OCI-LY7 (cell line): ENCODE results near the gene BHLHE41. TPM values are rescaled to one million over a fixed set of nuclear protein-coding genes. Genes with fewer than 3 reads are reported as not detected.

Source experiments
- BruUV-seq: library from RNA; stranded (reverse); fragments of 400-500 nt; replicated peaks from 2 replicates; lab custom pipeline; 2021; lab: Mats Ljungman, UMichigan
- CTCF ChIA-PET: fragments of 300-600 bp; sonication (Branson Sonifier 250); formaldehyde crosslinking; loops from one replicate; lab custom pipeline; 2022; ENCODE audit warnings: antibody characterized with exemption; ENCODE audit not compliant: unreplicated experiment; lab: Charles Lee
- POLR2A ChIA-PET: fragments of 300-600 bp; sonication (Branson Sonifier 250); formaldehyde crosslinking; loops from one replicate; lab custom pipeline; 2022; ENCODE audit warnings: antibody characterized with exemption; lab: Charles Lee
- DNase-seq: peaks from one replicate; pipeline ENCODE4 v3.0.0-alpha.2; 2015; ENCODE audit warnings: low spot score
- H2AFZ ChIP-seq: fragments of 200-600 bp; sonication (generic), shearing (Covaris generic); 2 replicates; pipeline ENCODE4 v1.6.1; 2014; ENCODE audit warnings: mild to moderate bottlenecking, antibody characterized with exemption, low read length, moderate library complexity
- H3K27ac ChIP-seq: fragments of 200-600 bp; sonication (generic); 2 replicates; pipeline ENCODE4 v1.5.1; 2014; ENCODE audit warnings: mixed run types, low read depth, mild to moderate bottlenecking, moderate library complexity, low read length, inconsistent platforms; ENCODE audit not compliant: poor library complexity, severe bottlenecking
- H3K36me3 ChIP-seq: fragments of 200-600 bp; sonication (generic); 2 replicates; pipeline ENCODE4 v1.6.1; 2014; ENCODE audit warnings: mild to moderate bottlenecking, antibody characterized with exemption, low read length, moderate library complexity, mixed read lengths; ENCODE audit not compliant: insufficient read depth
- H3K4me1 ChIP-seq: fragments of 200-600 bp; sonication (generic); 2 replicates; pipeline ENCODE4 v1.5.1; 2014; ENCODE audit warnings: mild to moderate bottlenecking, low read length; ENCODE audit not compliant: insufficient read depth, poor library complexity, severe bottlenecking
- H3K4me2 ChIP-seq: fragments of 200-600 bp; sonication (generic); 2 replicates; pipeline ENCODE4 v1.6.1; 2014; ENCODE audit warnings: mild to moderate bottlenecking, low read length
- H3K4me3 ChIP-seq: fragments of 200-600 bp; sonication (generic); 2 replicates; pipeline ENCODE4 v1.5.1; 2014; ENCODE audit warnings: mild to moderate bottlenecking, low read depth, low read length; ENCODE audit not compliant: poor library complexity, severe bottlenecking
- H3K79me2 ChIP-seq: fragments of 200-600 bp; sonication (generic); 2 replicates; pipeline ENCODE4 v1.6.1; 2016; ENCODE audit warnings: low read depth, mild to moderate bottlenecking, low read length, moderate library complexity, mixed read lengths; ENCODE audit not compliant: insufficient read depth
- H3K9me2 ChIP-seq: fragments of 200-600 bp; sonication (generic); 2 replicates; pipeline ENCODE4 v1.6.1; 2016; ENCODE audit warnings: mild to moderate bottlenecking, low read length, mixed read lengths; ENCODE audit not compliant: insufficient read depth
- H3K9me3 ChIP-seq: fragments of 200-600 bp; sonication (generic); 2 replicates; pipeline ENCODE4 v1.6.1; 2014; ENCODE audit warnings: mild to moderate bottlenecking, mixed run types, low read length, mixed read lengths
- H4K20me1 ChIP-seq: fragments of 200-600 bp; sonication (generic); 2 replicates; pipeline ENCODE4 v1.6.1; 2014; ENCODE audit warnings: mild to moderate bottlenecking, antibody characterized with exemption, low read length, moderate library complexity, mixed read lengths; ENCODE audit not compliant: insufficient read depth
- EZH2phosphoT487 ChIP-seq: fragments of 200-600 bp; sonication (generic); IDR thresholded peaks from 2 replicates; pipeline ENCODE4 v1.6.1; 2018; ENCODE audit warnings: low read depth, borderline replicate concordance, mild to moderate bottlenecking, mixed run types, antibody characterized with exemption, low read length, moderate library complexity, mixed read lengths
- intact Hi-C: fragments of 100-400 bp; cut with micrococcal nuclease; formaldehyde crosslinking; loops from one replicate; pipeline ENCODE4 v1.10.0; 2022; ENCODE audit not compliant: unreplicated experiment
- total RNA-seq, 2 experiments: library from RNA; depleted of rRNA in 1 of 2; stranded (reverse); fragments of >200 nt in 1 of 2; shearing (Covaris generic) in 1 of 2; gene quantifications; 2 replicates each; pipeline ENCODE4 v1.2.3, GENCODE V29; 2014 to 2022
- TF ChIP-seq, protein P1 (sequence below): fragments of 200-600 bp; sonication (generic); conservative IDR thresholded peaks from 2 replicates; pipeline ENCODE4 v1.5.1; 2014; ENCODE audit warnings: mild to moderate bottlenecking, antibody characterized with exemption, low read length, moderate library complexity, mixed read lengths

Gene BHLHE41
- total RNA-seq, 2 experiments from 2014 or later = not detected

DNA sequence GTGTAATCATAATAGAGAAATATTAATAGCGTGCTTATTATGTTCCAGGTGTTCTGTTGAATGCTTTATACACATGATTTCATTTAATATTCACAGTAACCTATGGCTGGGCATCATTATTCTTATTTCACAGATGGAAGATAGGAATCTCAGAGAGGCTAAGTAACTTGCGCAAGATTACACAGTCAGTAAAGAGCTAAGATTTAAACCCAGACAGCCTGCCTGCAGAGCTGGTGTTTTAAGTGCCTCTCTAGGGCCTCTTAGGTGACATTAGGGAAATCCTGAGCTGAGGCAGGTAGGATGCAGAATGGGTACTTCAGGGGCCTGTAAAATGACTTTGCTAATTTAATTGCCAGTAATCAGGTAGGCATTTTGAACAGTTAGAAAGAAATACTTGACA, 18.5 kb upstream of the BHLHE41 start:
- no peaks in the 10 kb centered on the region for H3K9me3 ChIP-seq
- ChIA-PET POLR2A (interaction anchor here (0.6 to 2.7 kb wide), 5 partner anchors 13 to 1445 kb away, joined by 3 to 7 read pairs (median 4); no protein-coding TSS in a partner anchor), CTCF (no interaction called here)
- no peak overlapping the region for H3K4me2 ChIP-seq
- no peaks in the 10 kb centered on the region for H3K4me1 ChIP-seq
- BruUV-seq = no TSS peak
- H2AFZ ChIP-seq = no peak overlapping the region
- H3K4me3 ChIP-seq = no peak overlapping the region
- no peak for TF ChIP-seq EZH2phosphoT487
- TF ChIP-seq, protein P1, sequence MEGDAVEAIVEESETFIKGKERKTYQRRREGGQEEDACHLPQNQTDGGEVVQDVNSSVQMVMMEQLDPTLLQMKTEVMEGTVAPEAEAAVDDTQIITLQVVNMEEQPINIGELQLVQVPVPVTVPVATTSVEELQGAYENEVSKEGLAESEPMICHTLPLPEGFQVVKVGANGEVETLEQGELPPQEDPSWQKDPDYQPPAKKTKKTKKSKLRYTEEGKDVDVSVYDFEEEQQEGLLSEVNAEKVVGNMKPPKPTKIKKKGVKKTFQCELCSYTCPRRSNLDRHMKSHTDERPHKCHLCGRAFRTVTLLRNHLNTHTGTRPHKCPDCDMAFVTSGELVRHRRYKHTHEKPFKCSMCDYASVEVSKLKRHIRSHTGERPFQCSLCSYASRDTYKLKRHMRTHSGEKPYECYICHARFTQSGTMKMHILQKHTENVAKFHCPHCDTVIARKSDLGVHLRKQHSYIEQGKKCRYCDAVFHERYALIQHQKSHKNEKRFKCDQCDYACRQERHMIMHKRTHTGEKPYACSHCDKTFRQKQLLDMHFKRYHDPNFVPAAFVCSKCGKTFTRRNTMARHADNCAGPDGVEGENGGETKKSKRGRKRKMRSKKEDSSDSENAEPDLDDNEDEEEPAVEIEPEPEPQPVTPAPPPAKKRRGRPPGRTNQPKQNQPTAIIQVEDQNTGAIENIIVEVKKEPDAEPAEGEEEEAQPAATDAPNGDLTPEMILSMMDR = no peak
- H3K9me2 ChIP-seq = no peaks in the 10 kb centered on the region
- H3K27ac ChIP-seq = no peak overlapping the region
- H3K79me2 ChIP-seq = no peaks in the 10 kb centered on the region
- no peaks in the 10 kb centered on the region for H4K20me1 ChIP-seq
- no peaks in the 10 kb centered on the region for H3K36me3 ChIP-seq
- intact Hi-C loops = no loop called here
- no peak for DNase-seq

DNA sequence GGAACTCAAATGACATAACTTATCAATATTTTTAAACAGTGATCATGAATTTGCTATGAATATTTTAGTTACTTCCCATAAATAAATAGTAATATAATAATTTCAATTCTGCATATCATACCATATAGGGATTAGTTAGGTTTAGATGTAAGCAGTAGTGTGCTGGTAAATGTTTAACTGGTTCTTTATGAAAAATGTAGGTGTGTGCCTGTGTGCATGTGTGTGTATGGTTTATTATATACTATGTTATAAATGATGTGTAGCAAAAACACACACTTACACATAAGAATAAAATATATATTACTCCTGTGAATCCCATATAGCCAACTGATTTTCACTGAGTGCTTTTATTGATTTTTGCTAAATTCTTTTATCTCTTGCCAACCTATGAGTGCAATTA, 14.0 kb upstream of the BHLHE41 start:
- Histone ChIP-seq H3K9me2 (no peaks in the 10 kb centered on the region), H3K36me3 (no peaks in the 10 kb centered on the region), H3K27ac (no peak overlapping the region), H3K4me2 (no peak overlapping the region), H3K79me2 (no peaks in the 10 kb centered on the region), H2AFZ (no peak overlapping the region), H3K4me1 (no peaks in the 10 kb centered on the region), H4K20me1 (no peaks in the 10 kb centered on the region), H3K4me3 (no peak overlapping the region), H3K9me3 (no peaks in the 10 kb centered on the region)
- ChIA-PET CTCF (no interaction called here), POLR2A (no interaction called here)
- no peak for TF ChIP-seq EZH2phosphoT487
- TF ChIP-seq, protein P1 = no peak
- no TSS peak for BruUV-seq
- intact Hi-C loops = no loop called here
- no peak for DNase-seq

DNA sequence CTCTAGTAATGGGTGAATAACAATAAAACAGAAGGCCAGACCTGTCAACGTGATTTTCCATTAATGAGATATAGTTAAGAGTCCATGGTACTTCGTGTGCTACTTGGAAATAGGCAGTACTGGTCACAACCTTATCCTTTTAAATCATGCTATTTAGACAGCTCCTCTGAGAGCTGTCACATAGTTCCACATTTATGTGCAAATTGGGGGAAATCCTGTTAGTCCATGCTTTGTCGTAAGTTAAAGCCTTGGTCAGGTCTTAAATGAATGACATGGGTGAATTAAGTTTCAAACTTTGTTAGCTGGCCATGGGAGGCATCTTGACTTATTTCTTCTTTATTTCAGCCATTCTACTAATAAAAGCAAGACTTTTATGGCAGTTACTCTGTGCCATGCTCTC, 11.9 kb upstream of the BHLHE41 start:
- H3K9me2 ChIP-seq = no peaks in the 10 kb centered on the region
- H3K4me1 ChIP-seq = no peaks in the 10 kb centered on the region
- H3K27ac ChIP-seq = no peak overlapping the region
- no peaks in the 10 kb centered on the region for H3K36me3 ChIP-seq
- TF ChIP-seq EZH2phosphoT487 = no peak
- TF ChIP-seq, protein P1 = no peak
- H2AFZ ChIP-seq = no peak overlapping the region
- ChIA-PET CTCF (no interaction called here), POLR2A (no interaction called here)
- no peaks in the 10 kb centered on the region for H3K79me2 ChIP-seq
- intact Hi-C loops = no loop called here
- H4K20me1 ChIP-seq = no peaks in the 10 kb centered on the region
- no peak overlapping the region for H3K4me3 ChIP-seq
- BruUV-seq = no TSS peak
- no peak for DNase-seq
- no peak overlapping the region for H3K4me2 ChIP-seq
- no peaks in the 10 kb centered on the region for H3K9me3 ChIP-seq
